HG03378 (cell line): ENCODE results near the gene SLC4A3.
"Not testable (repeated sequence)": the region's sequence is repeated elsewhere in the genome, so short reads cannot be mapped to it uniquely, and the experiment has no call there.

Experiments used
- ATAC-seq: cut with Tn5 transposase; IDR thresholded peaks from one replicate; pipeline ENCODE4 v1.9.1; 2021; ENCODE audit warnings: mild to moderate bottlenecking, moderate library complexity; ENCODE audit not compliant: unreplicated experiment

Gene SLC4A3

DNA sequence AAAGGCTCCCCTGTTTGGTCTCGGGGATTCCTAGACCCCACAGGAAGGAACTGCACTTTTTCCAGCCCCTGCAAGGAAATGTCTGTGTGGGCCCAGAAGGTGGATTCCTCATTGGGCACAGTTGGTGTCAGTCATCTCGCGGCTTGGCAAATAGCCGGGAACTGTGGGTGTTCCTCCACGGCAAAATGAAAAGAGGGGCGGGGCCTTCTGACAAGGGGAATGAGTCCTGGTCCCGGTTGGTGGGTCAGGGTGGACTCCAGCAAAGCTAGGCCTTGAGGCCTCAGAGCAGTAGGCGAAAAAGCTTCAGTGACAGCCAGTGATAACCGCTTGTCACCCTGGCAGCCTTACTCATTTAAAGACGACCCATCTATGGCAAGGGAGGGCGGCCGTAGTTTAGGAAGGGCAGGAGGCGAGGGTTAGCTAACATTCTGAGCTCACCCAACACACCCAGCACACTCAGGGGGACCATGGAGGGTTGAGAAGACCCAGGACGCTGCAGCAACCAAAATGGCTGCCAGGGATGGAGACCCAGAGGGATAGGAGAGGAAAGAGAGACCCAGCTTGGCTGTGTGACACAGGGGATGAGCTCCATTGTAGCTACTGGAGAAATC, 16.5 kb downstream of the SLC4A3 start:
- ATAC-seq = no peak

DNA sequence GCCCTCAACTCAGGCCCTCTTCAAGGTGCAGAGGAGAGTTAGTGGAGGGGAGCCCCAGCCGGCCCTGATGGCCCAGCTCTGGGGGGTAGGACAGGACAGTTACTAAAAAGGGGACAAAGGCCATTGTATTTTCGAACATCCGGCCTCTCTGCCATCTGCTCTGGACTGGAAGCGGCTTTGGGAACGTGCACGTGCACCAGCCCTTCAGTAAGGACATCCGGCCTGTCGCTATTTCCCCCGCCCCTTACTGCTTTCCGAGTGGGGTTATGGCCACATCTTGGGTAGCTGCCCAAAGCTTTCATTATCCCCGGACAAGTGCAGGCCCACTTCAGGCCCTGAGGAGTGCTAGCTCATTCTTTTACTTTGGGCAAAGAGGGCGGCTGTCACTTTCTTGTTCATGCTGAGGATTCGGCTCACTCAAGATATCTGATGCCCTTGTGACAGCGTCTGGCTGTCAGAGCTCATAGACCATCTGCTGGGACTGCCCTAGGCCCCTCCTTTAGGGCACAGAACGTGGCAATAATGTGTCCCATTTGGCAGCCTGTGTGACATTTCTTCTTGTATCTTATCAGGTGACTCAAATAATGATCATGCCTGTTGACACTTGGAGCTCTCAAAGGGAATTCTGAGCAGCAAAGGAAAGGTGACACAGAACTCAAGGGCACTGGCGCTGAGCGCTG, 17.5 kb downstream of the SLC4A3 start:
- ATAC-seq = no peak

DNA sequence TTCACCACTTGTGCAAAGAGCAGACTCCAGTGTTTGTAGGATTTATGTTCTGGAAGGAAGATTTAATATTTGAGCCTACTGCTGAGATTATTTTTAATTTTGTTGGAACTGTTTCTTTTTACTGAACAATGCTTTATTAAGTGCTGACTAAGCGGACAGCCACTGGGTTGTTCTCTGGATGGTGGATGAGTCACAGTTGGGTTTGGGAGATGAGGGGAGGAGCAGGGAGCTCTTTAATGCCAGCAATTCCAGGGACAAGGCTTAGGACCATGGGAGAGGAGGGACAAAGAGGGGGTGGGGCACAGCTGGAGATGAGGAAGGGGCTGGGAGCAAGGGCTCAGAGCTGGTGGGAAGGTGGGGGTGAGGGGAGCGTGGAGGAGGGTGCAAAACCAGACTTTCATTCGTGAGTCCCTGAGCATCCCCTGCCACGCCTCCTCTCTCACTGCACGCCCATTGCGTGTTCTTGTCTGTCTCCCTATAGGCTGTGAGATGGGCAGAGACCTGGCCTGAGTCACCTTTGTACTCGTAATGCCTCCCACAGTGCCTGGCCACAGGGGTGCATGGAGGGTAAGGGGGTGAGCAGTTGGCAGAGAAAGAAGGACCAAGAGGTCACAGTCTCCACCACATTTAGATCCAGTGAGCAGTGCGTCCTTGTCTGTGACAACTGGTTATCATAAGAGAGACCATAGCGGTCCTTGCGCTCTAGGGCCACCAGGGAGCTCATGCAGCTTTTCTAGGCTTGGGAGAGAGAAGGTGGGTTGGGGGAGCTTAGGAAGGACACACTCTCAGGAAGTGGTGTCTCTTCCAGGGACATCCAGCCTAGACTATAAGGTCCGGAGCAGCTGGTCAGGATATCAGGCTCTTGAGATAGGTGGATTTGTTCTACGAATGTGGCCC, 18.4 kb downstream of the SLC4A3 start:
- no peak for ATAC-seq

GRCh38 chr2:219648176-219648575, 20.7 kb downstream of the SLC4A3 start:
- ATAC-seq = no peak

- no peak for ATAC-seq
Observed at GRCh38 chr2:219648963-219649362, 21.5 kb downstream of the SLC4A3 start.

DNA sequence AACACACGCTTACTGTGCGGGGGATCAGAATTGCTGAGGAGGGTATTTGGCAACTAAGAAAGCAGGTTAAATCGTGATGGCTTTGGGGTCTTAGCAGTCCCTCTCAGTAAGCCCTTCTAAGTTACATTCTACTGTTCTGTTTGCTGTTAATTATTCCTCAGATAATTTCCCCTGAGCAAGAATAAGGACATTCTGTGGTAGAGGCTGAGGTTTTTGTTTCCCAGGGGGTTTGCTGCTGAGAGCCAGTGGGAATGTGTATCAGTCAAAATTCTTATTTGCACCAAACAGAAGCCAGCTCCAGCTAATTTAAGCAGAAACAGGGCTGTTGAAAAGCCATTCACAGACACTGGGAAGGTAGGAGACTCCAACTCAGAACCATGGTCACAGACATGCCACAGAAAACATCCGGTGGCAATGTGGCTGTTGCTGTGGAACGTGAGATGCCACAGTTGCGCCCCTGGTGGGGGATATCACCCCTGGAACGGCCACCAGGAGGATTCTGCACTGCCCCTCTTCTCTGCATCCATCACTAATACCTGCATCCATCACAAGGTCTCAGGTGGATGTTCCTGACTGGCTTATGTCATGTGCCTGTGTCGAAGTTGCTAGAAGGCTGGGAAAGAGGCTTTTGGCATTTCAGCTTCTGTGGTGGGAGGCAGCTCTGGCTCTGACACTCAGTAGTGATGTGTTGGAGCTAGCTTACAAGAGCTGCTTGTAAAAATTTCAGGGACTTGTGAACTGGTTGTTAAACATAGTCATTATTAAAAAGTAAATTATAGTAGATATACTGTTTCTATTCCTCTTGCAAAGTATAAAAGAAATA, 23.2 kb downstream of the SLC4A3 start:
- no peak for ATAC-seq

- ATAC-seq = not testable (repeated sequence)
Observed at GRCh38 chr2:219651656-219652055, 24.2 kb downstream of the SLC4A3 start.

DNA sequence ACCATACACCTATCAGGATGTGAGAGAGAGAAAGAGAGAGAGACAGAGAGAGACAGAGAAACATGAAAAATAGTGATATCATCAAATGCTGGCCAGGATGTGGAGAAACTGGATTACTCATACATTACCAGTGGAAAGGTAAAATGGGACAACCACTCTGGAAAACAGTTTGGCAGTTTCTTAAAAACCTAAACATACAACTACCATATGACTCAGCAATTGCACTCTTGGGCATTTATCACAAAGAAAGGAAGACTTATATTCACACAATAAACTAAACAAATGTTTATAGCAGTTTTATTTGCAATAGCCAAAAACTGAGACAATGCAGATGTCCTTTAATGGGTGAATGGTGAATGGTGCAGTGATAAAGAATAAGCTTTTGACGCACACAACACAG, 29.1 kb downstream of the SLC4A3 start:
- ATAC-seq = no peak

GRCh38 chr2:219658196-219658846, 30.9 kb downstream of the SLC4A3 start:
- no peak for ATAC-seq

DNA sequence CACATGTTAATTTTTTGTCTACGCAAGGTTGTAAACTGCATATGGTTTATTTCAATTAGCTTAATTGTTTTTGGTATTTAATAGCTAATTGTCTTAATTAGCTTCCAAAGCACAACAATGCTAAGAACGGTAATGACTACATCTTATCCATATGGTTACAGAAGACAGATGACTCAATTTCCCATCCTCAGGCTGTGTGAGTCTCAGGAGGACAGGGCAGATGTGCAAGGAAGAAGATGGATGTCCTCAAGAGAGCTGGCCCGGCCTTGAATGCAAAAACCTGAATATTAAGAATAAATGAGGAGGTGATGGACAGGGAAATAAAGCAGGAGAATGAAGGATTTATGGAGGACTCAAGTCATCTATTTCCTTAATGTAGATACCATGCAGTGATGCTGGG, 31.4 kb downstream of the SLC4A3 start:
- no peak for ATAC-seq

GRCh38 chr2:219661197-219661954, 33.9 kb downstream of the SLC4A3 start:
- ATAC-seq = peak; percentile 96

DNA sequence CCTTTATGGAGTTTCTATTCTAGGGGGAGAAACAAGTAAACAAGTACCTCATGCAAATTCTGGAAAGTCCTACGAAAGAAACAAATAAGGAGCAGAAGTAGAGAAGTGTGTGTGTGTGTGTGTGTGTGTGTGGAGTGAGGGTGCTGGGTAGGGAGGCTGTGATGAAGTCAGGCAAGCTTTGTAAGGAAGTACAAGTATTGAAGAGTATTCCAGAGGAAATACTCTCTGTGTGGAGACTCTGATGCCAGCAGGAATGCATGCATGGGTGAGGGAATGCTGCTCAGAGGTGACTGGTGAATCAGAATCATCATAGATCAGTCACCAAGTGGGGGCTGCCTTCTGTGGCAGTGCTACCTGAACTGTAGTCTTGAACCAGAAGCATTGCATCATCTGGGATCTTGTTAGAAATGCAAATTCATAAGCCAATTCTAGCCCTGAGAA, 34.5 kb downstream of the SLC4A3 start:
- ATAC-seq = no peak

GRCh38 chr2:219662566-219662965, 35.1 kb downstream of the SLC4A3 start:
- ATAC-seq = no peak

DNA sequence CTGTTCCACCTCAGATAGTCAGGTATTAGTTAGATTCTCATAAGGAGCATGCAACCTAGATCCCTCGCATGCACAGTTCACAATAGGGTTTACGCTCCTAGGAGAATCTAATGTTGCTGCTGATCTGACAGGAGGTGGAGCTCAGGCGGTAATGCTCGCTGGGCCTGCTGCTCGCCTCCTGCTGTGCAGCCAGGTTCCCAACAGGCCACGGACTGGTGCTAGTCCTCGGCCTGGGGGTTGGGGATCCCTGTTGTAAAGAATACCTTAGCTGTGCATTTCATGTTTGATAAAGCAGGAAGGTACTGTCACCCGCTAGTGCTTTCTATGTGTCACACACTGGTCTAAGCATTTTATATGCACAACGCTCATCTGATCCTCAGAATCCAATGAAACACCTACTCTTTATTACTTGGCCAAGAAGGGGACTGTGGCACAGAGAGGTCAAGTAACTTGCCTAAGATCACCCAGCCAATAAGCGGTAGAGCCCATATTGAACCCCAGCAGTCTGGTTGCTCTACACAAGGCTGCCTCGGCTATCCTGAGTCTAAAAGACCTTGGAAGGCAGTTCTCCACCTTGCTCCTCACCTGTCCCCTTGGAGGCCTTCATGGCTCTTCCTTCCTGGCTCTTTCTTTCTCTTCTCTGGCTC, 35.8 kb downstream of the SLC4A3 start:
- no peak for ATAC-seq

DNA sequence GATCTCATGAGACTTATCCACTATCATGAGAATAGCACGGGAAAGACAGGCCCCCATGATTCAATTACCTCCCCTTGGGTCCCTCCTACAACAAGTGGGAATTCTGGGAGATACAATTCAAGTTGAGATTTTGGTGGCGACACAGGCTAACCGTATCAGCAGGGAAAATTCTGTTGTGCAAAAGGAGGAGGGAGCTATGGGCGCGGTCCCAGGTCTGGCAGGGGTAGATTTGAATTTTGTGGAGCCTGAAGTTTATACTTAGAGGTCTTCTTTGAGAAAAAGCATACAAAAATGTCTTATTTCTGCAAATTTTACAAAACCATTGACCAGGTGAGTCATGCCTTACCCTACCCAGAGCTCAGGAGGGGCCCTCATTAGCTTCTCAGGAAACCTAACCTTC, 36.6 kb downstream of the SLC4A3 start:
- no peak for ATAC-seq

GRCh38 chr2:219664944-219665343, 37.5 kb downstream of the SLC4A3 start:
- ATAC-seq = no peak

DNA sequence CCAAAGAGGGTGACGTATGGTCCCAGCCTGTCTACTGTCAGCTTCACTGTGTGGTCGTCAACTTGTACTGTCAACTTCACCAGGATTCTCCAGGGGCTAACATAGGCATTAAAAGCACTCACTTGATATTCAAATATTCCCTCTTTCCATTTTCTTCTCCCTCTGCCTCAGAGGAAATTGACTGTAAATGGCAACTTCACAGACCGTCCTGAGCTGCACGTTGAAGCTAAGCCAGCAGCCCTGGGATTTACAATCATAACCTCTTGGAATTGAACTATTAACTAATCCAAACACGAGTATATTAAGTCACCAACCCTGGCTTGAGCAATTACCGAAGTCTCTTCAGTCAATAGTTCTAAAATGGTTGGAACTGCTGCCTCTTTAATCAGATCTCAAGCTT, 38.5 kb downstream of the SLC4A3 start:
- no peak for ATAC-seq

DNA sequence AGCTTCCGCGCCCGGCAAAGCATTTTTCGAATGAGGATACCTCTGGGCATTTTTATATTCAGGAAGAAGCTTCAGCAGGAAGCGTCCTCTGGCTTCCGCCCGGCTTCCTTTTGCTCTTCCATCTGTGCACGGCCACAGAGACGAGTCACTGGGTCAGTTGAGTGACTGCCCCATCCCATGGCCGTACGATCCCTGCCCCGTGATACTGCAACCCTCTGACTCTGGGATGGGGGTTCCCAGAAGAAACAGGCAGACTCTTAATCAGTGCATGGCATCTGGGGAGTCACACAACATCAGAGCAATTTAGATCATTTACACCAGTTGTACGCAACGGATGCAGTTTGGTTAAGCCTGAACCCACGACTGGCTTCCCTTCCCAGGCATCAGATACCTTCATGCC, 40.9 kb downstream of the SLC4A3 start:
- ATAC-seq = no peak

GRCh38 chr2:219670386-219670785, 43.0 kb downstream of the SLC4A3 start:
- no peak for ATAC-seq
